ENCODE data around the gene SCMH1. TPM values are rescaled to one million over a fixed set of nuclear protein-coding genes. Genes with fewer than 3 reads are reported as not detected.

Gene SCMH1
- total and polyA plus RNA-seq, 2 of the 4 experiments (the other 2 are of a cell fraction): 9.0 to 19.4 TPM

DNA sequence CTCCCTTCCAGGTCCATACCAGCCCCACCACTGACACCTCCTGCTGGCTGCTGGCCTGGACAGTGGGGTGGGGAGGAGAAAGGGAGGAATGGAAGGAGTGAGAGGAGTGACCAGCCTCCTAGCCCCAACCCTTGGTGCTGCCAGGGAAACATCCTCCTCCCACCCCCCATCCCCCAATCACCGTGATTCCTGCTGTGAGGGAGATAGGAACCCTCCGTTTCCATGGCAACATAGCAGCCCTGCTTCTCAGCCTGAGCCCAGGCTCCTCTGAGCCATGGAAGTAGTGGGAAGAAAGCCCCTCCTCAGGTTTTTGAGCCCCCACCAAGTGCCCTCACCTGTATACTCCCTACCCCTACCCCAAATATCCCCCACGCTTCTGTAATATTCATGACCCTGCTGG is 44.4 kb upstream of the SCMH1 start:
- Histone ChIP-seq H2AK5ac (ENCODE audit: low read depth, low read length) (no peak overlapping the region), H4K20me1 (ENCODE audit: insufficient read depth, low read length) (no peaks in the 10 kb centered on the region), H3K27ac (ENCODE audit: insufficient read depth, low read length) (no peak overlapping the region), H4K91ac (ENCODE audit: insufficient read depth, low read depth, low read length) (no peak overlapping the region), H2AFZ (replicated peaks; ENCODE audit: low read length, poor library complexity) (no peak overlapping the region), H2BK15ac (ENCODE audit: low read depth, low read length) (no peak overlapping the region), H3K36me3 (ENCODE audit: control insufficient read depth, insufficient read depth, low read length) (no peaks in the 10 kb centered on the region), H3K9me3 (ENCODE audit: control insufficient read depth, insufficient read depth, low read length) (no peaks in the 10 kb centered on the region), H2BK120ac (ENCODE audit: low read depth, low read length) (no peak overlapping the region), H3K9ac (ENCODE audit: low read depth, low read length) (no peak overlapping the region), H3K56ac (ENCODE audit: extremely low read depth, insufficient read depth, low read length) (no peak overlapping the region), H3K79me1 (ENCODE audit: low read depth in 1 of 2, low read length in 2 of 2) (no peaks in the 10 kb centered on the region), H2BK20ac (ENCODE audit: low read depth, low read length) (no peak overlapping the region), H2BK5ac (ENCODE audit: low read depth, low read length, poor library complexity, severe bottlenecking) (no peak overlapping the region), H4K8ac (ENCODE audit: low read depth in 2 of 2, low read length in 2 of 2) (no peak overlapping the region), H3K9me1 (ENCODE audit: insufficient read depth, low read length) (no peaks in the 10 kb centered on the region), H3K18ac (ENCODE audit: low read depth, low read length) (no peak overlapping the region), H3K4me2 (ENCODE audit: low read depth, low read length) (no peak overlapping the region), H3K4me3 (ENCODE audit: insufficient read depth, low read depth, low read length) (no peak overlapping the region), H2AK9ac (replicated peaks; ENCODE audit: low read depth, low read length, poor library complexity) (no peak overlapping the region), H3K23ac (ENCODE audit: low read depth, low read length) (no peak overlapping the region), H3K14ac (replicated peaks; ENCODE audit: low read depth, low read length) (no peak overlapping the region), H4K5ac (ENCODE audit: low read depth, low read length) (no peak overlapping the region), H3K27me3 (ENCODE audit: control insufficient read depth, insufficient read depth, low read length) (peaks cover 71% of the 10 kb centered on the region), H3K4ac (ENCODE audit: low read depth, low read length) (no peak overlapping the region), H3K4me1 (ENCODE audit: control insufficient read depth, insufficient read depth, low read length) (no peaks in the 10 kb centered on the region)
- no peak for TF ChIP-seq CHD1 (IDR thresholded peaks at IDR 0.05; ENCODE audit: low read depth, low read length)
- TF ChIP-seq, protein P1, sequence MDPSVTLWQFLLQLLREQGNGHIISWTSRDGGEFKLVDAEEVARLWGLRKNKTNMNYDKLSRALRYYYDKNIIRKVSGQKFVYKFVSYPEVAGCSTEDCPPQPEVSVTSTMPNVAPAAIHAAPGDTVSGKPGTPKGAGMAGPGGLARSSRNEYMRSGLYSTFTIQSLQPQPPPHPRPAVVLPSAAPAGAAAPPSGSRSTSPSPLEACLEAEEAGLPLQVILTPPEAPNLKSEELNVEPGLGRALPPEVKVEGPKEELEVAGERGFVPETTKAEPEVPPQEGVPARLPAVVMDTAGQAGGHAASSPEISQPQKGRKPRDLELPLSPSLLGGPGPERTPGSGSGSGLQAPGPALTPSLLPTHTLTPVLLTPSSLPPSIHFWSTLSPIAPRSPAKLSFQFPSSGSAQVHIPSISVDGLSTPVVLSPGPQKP (IDR thresholded peaks at IDR 0.05; ENCODE audit: borderline replicate concordance, low read depth, low read length): no peak
- TF ChIP-seq CEBPB (IDR thresholded peaks at IDR 0.05; ENCODE audit: low read depth, low read length): no peak
- TF ChIP-seq FOS (IDR thresholded peaks at IDR 0.05; ENCODE audit: low read depth, low read length): no peak
- TF ChIP-seq CTCF (conservative IDR thresholded peaks at IDR 0.05; ENCODE audit: low read depth, low read length): no peak
- no peak for TF ChIP-seq NFE2L2 (IDR thresholded peaks at IDR 0.05; ENCODE audit: low read depth, low read length)
- TF ChIP-seq RFX5 (IDR thresholded peaks at IDR 0.05; ENCODE audit: low read depth, low read length): no peak
- no peak for TF ChIP-seq MAZ (IDR thresholded peaks at IDR 0.05; ENCODE audit: borderline replicate concordance, low read depth, low read length)
- TF ChIP-seq POLR2A (IDR thresholded peaks at IDR 0.05; ENCODE audit: low read depth, low read length): no peak
- in situ Hi-C loops (cut with MboI; ENCODE audit: low sequenced_read_pairs): no loop called here
- WGBS, 2 experiments (ENCODE audit: extremely low coverage in 2 of 2, insufficient read length in 1 of 2): no CpG with 5 or more reads among the region's 3 CpGs
- BruUV-seq (replicated peaks): no TSS peak
- POLR2A ChIA-PET (ENCODE audit: unreplicated experiment): no interaction called here
- ATAC-seq (ENCODE audit: low read depth) (no peak), DNase-seq (no peak)
- intact Hi-C loops (cut with micrococcal nuclease): no loop called here
- CTCF ChIA-PET: no interaction called here
- dilution Hi-C loops (cut with HindIII; ENCODE audit: low sequenced_read_pairs, unreplicated experiment): no loop called here

Measured in IMR-90 (cell line).